Globus pallidus (tissue), 1 donor: ENCODE results near the gene PLEKHG3.

Experiments
- DNase-seq: peaks from one replicate; pipeline ENCODE4 v3.0.0-alpha.2; 2015; ENCODE audit warnings: low spot score

The PLEKHG3 gene

GRCh38 chr14:64726585-64726890, 22.3 kb downstream of the PLEKHG3 start:
- DNase-seq, result no peak

- DNase-seq, result no peak
Measured at GRCh38 chr14:64727551-64728071, 23.4 kb downstream of the PLEKHG3 start.

- no peak for DNase-seq
Measured at GRCh38 chr14:64728106-64728505, 23.9 kb downstream of the PLEKHG3 start.

DNA sequence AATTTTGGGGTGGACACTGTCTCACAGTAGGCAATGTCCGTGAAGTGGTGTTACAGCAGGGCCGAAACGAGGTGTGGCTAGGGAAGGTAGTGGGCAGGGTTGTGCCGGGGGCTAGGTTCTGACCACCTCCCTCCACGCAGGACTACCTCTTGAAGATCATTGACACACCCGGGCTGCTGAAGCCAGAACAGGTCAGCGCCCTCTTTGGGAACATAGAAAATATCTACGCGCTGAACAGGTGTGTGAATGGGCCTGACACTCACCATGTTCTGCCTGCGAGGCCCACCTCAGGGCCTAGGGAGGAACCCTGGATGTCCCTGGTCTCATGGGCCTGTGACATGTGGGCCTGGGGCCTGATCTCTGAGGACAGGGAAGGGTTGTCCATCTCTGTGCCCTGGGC, 24.6 kb downstream of the PLEKHG3 start:
- no peak for DNase-seq

- no peak for DNase-seq
Measured at GRCh38 chr14:64729386-64730060, 25.3 kb downstream of the PLEKHG3 start.

- no peak for DNase-seq
Measured at GRCh38 chr14:64730061-64730440, 25.8 kb downstream of the PLEKHG3 start.

- DNase-seq, result no peak
Measured at GRCh38 chr14:64730681-64731080, 26.5 kb downstream of the PLEKHG3 start.

DNA sequence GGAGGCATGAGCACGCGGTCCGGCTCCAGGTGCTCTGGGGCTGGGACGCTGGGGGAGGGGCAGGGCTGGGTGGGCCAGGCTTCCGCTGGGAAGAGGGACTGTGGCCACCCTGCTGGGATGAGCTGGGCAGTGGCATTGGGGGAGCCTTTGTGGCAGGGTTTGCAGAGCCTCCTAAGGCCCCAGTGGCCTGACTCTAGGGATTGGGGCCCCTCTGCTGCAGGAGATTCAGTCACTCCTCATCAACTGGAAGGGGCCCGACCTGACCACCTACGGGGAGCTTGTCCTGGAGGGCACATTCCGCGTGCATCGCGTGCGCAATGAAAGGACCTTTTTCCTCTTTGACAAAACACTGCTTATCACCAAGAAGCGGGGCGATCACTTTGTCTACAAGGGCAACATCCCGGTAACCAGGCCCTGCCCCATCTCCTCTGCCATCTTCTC, 26.9 kb downstream of the PLEKHG3 start:
- DNase-seq, result no peak

DNA sequence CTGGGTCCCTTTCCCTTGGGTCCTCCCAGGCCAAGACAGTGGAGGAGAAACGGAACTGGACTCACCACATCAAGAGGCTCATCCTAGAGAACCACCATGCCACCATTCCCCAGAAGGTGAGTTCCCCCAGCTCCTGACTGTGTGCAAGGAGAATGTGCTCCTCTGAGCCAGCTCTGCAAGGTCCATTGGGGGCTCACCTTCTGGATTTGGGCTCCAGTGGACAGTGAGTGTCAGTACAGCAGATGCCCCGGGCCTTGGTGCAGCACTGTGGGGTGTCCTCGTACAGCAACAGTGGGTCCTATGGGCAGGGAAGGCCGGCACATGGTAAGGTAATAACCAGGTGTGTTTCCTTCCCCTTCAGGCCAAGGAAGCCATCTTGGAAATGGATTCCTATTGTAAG, 27.8 kb downstream of the PLEKHG3 start:
- no peak for DNase-seq

- DNase-seq, result no peak
Measured at GRCh38 chr14:64732536-64733120, 28.4 kb downstream of the PLEKHG3 start.

- DNase-seq, result no peak
Measured at GRCh38 chr14:64733321-64733720, 29.1 kb downstream of the PLEKHG3 start.

DNA sequence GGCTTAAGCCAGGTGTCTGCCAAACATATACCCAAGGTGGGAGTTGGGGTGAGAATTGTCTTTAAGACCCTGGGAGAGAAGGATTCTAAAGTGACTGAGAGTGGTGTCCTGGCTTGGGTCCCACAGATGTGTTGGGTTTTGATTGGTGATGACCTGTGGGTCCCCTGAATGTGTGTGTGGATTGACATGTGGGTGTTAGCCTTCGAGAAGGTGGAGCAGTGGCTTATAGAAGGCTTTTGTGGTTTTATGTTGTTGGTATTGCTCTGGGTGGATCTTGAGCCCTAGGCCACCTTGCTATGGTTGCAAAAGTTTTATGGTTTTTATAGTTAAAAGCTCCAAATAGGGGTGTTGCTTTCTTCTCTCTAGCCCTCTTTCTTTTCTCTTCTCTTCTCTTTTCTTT, 29.7 kb downstream of the PLEKHG3 start:
- DNase-seq, result no peak

DNA sequence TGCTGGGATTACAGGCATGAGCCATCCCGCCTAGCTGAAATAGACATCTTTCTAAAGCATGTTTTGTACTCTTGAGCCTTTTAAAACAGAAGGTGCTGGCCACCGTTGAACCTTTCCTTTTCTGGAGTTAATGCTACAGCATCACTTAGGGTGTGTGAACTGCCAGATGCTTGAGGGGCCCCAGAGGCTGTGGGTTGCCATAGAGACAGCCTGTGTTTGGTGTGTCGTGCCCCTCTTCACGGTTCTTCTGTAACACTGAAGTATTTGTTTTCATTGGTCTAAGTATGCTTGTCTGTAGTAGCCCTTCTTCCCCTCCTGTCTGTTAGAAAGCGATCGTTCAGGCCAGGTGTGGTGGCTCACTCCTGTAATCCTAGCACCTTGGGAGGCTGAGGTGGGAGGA, 30.8 kb downstream of the PLEKHG3 start:
- no peak for DNase-seq

DNA sequence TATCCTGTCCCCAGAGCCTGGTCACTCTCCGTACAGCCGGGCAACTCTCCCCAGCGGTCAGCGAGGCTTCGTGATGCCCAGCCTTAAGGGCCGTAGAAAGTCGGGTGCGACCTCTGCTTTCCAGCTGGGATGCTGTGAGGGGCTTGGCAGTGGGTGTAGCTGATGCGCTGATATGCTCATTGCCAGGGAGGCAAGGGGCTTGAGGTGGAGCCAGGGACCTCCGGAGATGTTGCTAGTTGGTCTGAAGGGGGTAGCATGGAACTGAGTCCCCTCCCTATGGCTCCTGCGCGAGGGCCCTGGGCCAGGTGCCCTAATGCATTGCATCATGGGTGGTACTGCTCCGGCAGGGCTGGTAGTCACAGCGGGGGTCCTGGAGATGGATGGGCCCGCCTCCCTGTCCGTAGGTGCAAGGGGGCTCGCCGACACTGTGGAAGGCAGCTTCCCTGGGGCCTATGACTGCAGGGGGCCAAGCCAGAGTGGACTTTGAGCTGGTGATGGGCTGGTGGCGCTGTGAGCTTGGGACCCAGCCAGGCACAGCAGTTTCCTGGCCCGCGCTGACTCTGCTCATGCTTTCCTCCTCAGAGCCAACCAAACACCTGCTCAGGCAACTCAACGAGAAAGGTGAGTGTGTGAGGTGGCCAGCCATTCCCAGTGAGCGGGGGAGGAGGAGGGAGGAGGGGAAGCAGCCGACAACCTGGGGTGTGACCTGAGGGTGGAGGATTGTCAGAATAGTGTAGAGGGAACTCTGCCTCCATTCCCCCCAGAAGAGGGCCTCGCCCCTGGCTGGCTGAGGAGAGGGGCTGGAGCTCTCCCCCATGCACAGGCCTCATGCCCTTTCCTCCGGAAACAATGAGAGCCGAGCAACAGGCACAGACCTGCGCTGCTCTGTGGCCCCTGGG, 32.3 kb downstream of the PLEKHG3 start:
- DNase-seq, result no peak

GRCh38 chr14:64737391-64738280, 33.4 kb downstream of the PLEKHG3 start:
- DNase-seq, result no peak

- DNase-seq, result no peak
Measured at GRCh38 chr14:64738281-64738804, 34.1 kb downstream of the PLEKHG3 start.

DNA sequence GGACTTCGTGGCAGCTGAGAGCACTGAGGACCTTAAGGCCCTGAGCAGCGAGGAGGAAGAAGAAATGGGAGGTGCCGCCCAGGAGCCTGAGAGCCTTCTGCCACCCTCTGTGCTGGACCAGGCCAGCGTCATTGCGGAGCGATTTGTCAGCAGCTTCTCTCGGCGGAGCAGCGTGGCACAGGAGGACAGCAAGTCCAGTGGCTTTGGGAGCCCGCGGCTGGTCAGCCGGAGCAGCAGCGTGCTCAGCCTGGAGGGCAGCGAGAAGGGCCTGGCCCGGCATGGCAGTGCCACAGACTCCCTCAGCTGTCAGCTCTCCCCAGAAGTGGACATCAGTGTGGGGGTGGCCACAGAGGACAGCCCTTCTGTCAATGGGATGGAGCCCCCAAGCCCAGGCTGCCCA, 37.0 kb downstream of the PLEKHG3 start:
- DNase-seq, result no peak

DNA sequence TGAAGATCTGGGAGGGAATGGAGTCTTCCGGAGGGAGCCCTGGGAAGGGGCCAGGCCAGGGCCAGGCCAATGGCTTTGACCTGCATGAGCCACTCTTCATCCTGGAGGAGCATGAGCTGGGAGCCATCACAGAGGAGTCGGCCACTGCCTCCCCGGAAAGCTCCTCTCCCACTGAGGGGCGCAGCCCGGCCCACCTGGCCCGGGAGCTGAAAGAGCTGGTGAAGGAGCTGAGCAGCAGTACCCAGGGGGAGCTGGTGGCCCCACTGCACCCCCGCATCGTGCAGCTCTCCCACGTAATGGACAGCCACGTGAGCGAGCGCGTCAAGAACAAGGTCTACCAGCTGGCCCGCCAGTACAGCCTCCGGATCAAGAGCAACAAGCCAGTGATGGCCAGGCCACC, 37.7 kb downstream of the PLEKHG3 start:
- DNase-seq, result no peak

DNA sequence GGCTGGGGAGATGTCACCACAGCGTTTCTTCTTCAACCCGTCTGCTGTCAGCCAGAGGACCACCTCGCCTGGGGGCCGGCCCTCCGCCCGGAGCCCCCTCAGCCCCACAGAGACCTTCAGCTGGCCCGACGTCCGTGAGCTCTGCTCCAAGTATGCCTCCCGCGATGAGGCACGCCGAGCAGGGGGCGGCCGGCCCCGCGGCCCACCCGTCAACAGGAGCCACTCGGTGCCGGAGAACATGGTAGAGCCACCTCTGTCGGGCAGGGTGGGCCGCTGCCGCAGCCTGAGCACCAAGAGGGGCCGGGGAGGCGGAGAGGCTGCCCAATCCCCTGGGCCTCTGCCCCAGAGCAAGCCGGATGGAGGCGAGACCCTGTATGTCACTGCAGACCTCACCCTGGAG, 38.8 kb downstream of the PLEKHG3 start:
- no peak for DNase-seq

DNA sequence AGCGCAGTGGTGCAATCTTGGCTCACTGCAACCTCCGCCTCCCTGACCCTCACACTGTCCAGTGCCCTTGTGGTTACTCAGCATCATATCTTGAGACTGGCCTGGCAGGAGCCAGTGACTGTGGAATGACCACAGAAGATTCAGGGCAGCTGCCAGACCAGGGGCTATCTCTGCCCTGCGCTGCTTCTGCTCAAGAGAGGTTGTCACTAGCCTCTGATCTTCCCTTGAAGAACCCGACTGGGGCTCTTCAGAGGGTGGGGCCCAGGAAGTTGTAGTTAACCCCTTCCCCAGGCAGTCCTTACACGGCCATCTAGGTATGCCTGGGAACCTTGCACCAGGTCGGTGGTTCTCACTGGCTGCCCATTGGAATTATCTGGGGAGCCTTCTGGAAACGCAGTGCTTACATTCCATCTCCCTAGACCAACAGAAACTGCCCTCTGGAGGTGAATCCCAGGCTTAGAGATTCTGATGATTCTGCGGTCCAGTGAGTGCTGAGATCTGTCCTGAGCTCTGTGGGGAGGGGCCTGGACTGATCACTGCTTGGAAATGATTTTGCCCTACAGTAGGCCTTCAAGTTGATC, 41.4 kb downstream of the PLEKHG3 start:
- DNase-seq, result peak; percentile 65
